ENCODE results near the gene ZNF580.

ZNF580 gene

GRCh38 chr19:55680339-55681130 lies 39.7 kb downstream of the ZNF580 start:
- DNase-seq: no peak

- no peak for DNase-seq
Measured at GRCh38 chr19:55681131-55682092, 40.6 kb downstream of the ZNF580 start.

- DNase-seq: no peak
Measured at GRCh38 chr19:55683449-55684261, 42.9 kb downstream of the ZNF580 start.

GRCh38 chr19:55684946-55685681 lies 44.3 kb downstream of the ZNF580 start:
- no peak for DNase-seq

- no peak for DNase-seq
Measured at GRCh38 chr19:55685776-55686175, 45.0 kb downstream of the ZNF580 start.

GRCh38 chr19:55686311-55687050 lies 45.7 kb downstream of the ZNF580 start:
- DNase-seq: no peak

- DNase-seq: no peak
Measured at GRCh38 chr19:55687281-55688201, 46.7 kb downstream of the ZNF580 start.

GRCh38 chr19:55688422-55689218 lies 47.8 kb downstream of the ZNF580 start:
- no peak for DNase-seq

- DNase-seq: no peak
Measured at GRCh38 chr19:55689411-55690108, 48.8 kb downstream of the ZNF580 start.

GRCh38 chr19:55690109-55690768 lies 49.4 kb downstream of the ZNF580 start:
- no peak for DNase-seq

GRCh38 chr19:55690769-55691545 lies 50.2 kb downstream of the ZNF580 start:
- no peak for DNase-seq

GRCh38 chr19:55691561-55692481 lies 51.0 kb downstream of the ZNF580 start:
- no peak for DNase-seq

GRCh38 chr19:55692681-55693081 lies 51.9 kb downstream of the ZNF580 start:
- no peak for DNase-seq

Data from CD4-positive, alpha-beta T cell treated with Interleukin-1 beta for 1 hour (primary cell).